ENCODE measurements around the gene SLC41A1. TPM values are rescaled to one million over a fixed set of nuclear protein-coding genes. Genes with fewer than 3 reads are reported as not detected.

Gene SLC41A1
- total RNA-seq, 1 donor from 2014 or later, result 29.5 TPM

GRCh38 chr1:205782627-205783432 lies 30.2 kb downstream of the SLC41A1 start:
- DNase-seq (ENCODE audit: extremely low spot score, unreplicated experiment), result no peak
- no peak overlapping the region for H3K4me3 Mint-ChIP-seq (ENCODE audit: unreplicated experiment)
- H3K27me3 Mint-ChIP-seq (ENCODE audit: unreplicated experiment), result peaks cover 14% of the 10 kb centered on the region
- no peak overlapping the region for H3K27ac Mint-ChIP-seq (ENCODE audit: unreplicated experiment)
- no peaks in the 10 kb centered on the region for H3K9me3 Mint-ChIP-seq (ENCODE audit: unreplicated experiment)
- H3K36me3 Mint-ChIP-seq (ENCODE audit: unreplicated experiment), result no peaks in the 10 kb centered on the region
- H3K4me1 Mint-ChIP-seq (ENCODE audit: unreplicated experiment), result no peaks in the 10 kb centered on the region
- TF ChIP-seq, protein P1, sequence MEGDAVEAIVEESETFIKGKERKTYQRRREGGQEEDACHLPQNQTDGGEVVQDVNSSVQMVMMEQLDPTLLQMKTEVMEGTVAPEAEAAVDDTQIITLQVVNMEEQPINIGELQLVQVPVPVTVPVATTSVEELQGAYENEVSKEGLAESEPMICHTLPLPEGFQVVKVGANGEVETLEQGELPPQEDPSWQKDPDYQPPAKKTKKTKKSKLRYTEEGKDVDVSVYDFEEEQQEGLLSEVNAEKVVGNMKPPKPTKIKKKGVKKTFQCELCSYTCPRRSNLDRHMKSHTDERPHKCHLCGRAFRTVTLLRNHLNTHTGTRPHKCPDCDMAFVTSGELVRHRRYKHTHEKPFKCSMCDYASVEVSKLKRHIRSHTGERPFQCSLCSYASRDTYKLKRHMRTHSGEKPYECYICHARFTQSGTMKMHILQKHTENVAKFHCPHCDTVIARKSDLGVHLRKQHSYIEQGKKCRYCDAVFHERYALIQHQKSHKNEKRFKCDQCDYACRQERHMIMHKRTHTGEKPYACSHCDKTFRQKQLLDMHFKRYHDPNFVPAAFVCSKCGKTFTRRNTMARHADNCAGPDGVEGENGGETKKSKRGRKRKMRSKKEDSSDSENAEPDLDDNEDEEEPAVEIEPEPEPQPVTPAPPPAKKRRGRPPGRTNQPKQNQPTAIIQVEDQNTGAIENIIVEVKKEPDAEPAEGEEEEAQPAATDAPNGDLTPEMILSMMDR (IDR thresholded peaks at IDR 0.05), result no peak

- Mint-ChIP-seq H3K4me1 (ENCODE audit: unreplicated experiment) (peaks cover 9% of the 10 kb centered on the region), H3K27ac (ENCODE audit: unreplicated experiment) (no peak overlapping the region), H3K9me3 (ENCODE audit: unreplicated experiment) (no peaks in the 10 kb centered on the region), H3K36me3 (ENCODE audit: unreplicated experiment) (no peaks in the 10 kb centered on the region), H3K4me3 (ENCODE audit: unreplicated experiment) (no peak overlapping the region), H3K27me3 (ENCODE audit: unreplicated experiment) (peaks cover 14% of the 10 kb centered on the region)
- DNase-seq (ENCODE audit: extremely low spot score, unreplicated experiment), result no peak
- TF ChIP-seq, protein P1 (IDR thresholded peaks at IDR 0.05), result no peak
Observed at GRCh38 chr1:205780335-205780734, 32.7 kb downstream of the SLC41A1 start.

DNA sequence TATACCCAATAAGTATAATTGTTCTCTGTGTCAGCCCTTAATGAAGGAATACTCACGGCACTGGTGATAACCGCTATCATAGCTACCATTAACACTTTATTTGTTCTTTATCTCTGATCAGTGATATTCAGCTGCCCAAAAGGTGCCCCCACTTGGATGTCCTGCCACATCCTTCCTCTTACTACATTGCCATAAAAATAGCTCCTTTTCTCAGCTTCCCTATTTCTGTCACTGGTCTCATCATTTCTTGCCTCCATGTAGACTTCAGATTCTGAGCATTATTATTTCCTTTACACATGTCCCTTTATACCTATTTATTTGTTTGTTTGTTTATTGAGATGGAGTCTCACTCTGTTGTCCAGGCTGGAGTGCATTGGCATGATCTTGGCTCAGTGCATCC lies 35.0 kb downstream of the SLC41A1 start:
- TF ChIP-seq, protein P1 (IDR thresholded peaks at IDR 0.05), result no peak
- Mint-ChIP-seq H3K27ac (ENCODE audit: unreplicated experiment) (no peak overlapping the region), H3K9me3 (ENCODE audit: unreplicated experiment) (no peaks in the 10 kb centered on the region), H3K27me3 (ENCODE audit: unreplicated experiment) (peaks cover 14% of the 10 kb centered on the region), H3K4me1 (ENCODE audit: unreplicated experiment) (peaks cover 22% of the 10 kb centered on the region), H3K36me3 (ENCODE audit: unreplicated experiment) (peaks cover 3% of the 10 kb centered on the region), H3K4me3 (ENCODE audit: unreplicated experiment) (no peak overlapping the region)
- DNase-seq (ENCODE audit: extremely low spot score, unreplicated experiment), result no peak

GRCh38 chr1:205775717-205776056 lies 37.3 kb downstream of the SLC41A1 start:
- Mint-ChIP-seq H3K9me3 (ENCODE audit: unreplicated experiment) (no peaks in the 10 kb centered on the region), H3K27me3 (ENCODE audit: unreplicated experiment) (peaks cover 14% of the 10 kb centered on the region), H3K4me1 (ENCODE audit: unreplicated experiment) (peaks cover 23% of the 10 kb centered on the region), H3K36me3 (ENCODE audit: unreplicated experiment) (peaks cover 12% of the 10 kb centered on the region), H3K4me3 (ENCODE audit: unreplicated experiment) (peak overlapping the region; percentile 88), H3K27ac (ENCODE audit: unreplicated experiment) (peak overlapping the region; percentile 81)
- DNase-seq (ENCODE audit: extremely low spot score, unreplicated experiment), result no peak
- TF ChIP-seq, protein P1 (IDR thresholded peaks at IDR 0.05), result no peak

- Mint-ChIP-seq H3K4me1 (ENCODE audit: unreplicated experiment) (peaks cover 23% of the 10 kb centered on the region), H3K9me3 (ENCODE audit: unreplicated experiment) (no peaks in the 10 kb centered on the region), H3K36me3 (ENCODE audit: unreplicated experiment) (peaks cover 17% of the 10 kb centered on the region), H3K4me3 (ENCODE audit: unreplicated experiment) (peak within 1 kb of the TSS; percentile 88), H3K27ac (ENCODE audit: unreplicated experiment) (peak within 1 kb of the TSS; percentile 81), H3K27me3 (ENCODE audit: unreplicated experiment) (peaks cover 11% of the 10 kb centered on the region)
- TF ChIP-seq, protein P1 (IDR thresholded peaks at IDR 0.05), result no peak
- DNase-seq (ENCODE audit: extremely low spot score, unreplicated experiment), result peak; percentile 90
Observed at GRCh38 chr1:205775015-205775716, 37.8 kb downstream of the SLC41A1 start, which contains the start of gene RAB29. RAB29 (minus strand) TSS chr1:205775482; CDS start chr1:205774956, 526 bp downstream.

Measured in osteocyte (in vitro differentiated cells).